Spleen (tissue), 11 donors: ENCODE measurements around the gene LDB1. TPM values are rescaled to one million over a fixed set of nuclear protein-coding genes. Genes with fewer than 3 reads are reported as not detected.
A peak's percentile ranks its signal among the peaks of the same experiment; 100 is the strongest.

Source experiments
- DNase-seq: peaks from one replicate; pipeline ENCODE4 v3.0.0-alpha.2; 2020
- H3K27ac ChIP-seq, 8 donors: fragments of 200-600 bp; sonication (generic) in 7 of 8; 1 replicate in 4 of 8; 2 replicates in 4 of 8; pipeline versions ENCODE4 v1.5.0 to v1.8.0; 2016 to 2021; ENCODE audit warnings: inconsistent platforms in 4 of 8, mild to moderate bottlenecking in 4 of 8, moderate library complexity in 1 of 8
- H3K27me3 ChIP-seq, 7 donors: fragments of 200-600 bp; sonication (generic) in 6 of 7; replicated peaks in 1 of 7; 1 replicate in 4 of 7; 2 replicates in 3 of 7; pipeline versions ENCODE4 v1.5.0 to v1.8.0; 2016 to 2021; ENCODE audit warnings: inconsistent platforms in 3 of 7, mild to moderate bottlenecking in 1 of 7
- H3K36me3 ChIP-seq, 6 donors: fragments of 200-600 bp; sonication (generic) in 5 of 6; 1 replicate in 4 of 6; 2 replicates in 2 of 6; pipeline versions ENCODE4 v1.5.0 to v1.8.0; 2016 to 2021; ENCODE audit warnings: inconsistent platforms in 2 of 6
- H3K4me1 ChIP-seq, 6 donors: fragments of 200-600 bp; sonication (generic) in 5 of 6; 1 replicate in 3 of 6; 2 replicates in 3 of 6; pipeline versions ENCODE4 v1.5.0 to v1.8.0; 2016 to 2021; ENCODE audit warnings: inconsistent platforms in 3 of 6
- H3K4me3 ChIP-seq, 8 donors: fragments of 200-600 bp; sonication (generic) in 7 of 8; 1 replicate in 4 of 8; 2 replicates in 4 of 8; pipeline versions ENCODE4 v1.5.0 to v1.8.0; 2016 to 2021; ENCODE audit warnings: inconsistent platforms in 4 of 8, mild to moderate bottlenecking in 4 of 8, moderate library complexity in 2 of 8
- H3K9me3 ChIP-seq, 8 donors: fragments of 200-600 bp; sonication (generic) in 7 of 8; 1 replicate in 4 of 8; 2 replicates in 4 of 8; pipeline versions ENCODE4 v1.5.0 to v1.8.0; 2016 to 2021; ENCODE audit warnings: inconsistent platforms in 4 of 8
- POLR2A ChIP-seq, 3 donors: fragments of 450-650 bp; IDR thresholded peaks; one replicate each; pipeline ENCODE4 v1.5.1; 2017; ENCODE audit warnings: antibody characterized with exemption in 3 of 3, mild to moderate bottlenecking in 1 of 3
- POLR2AphosphoS5 ChIP-seq, 3 donors: sonication (generic); formaldehyde crosslinking; IDR thresholded peaks; one replicate each; pipeline ENCODE4 v1.5.1; 2017; ENCODE audit warnings: antibody characterized with exemption in 3 of 3
- WGBS, 5 donors: extraction: QIAGEN DNeasy Blood & Tissue Kit in 3 of 5; methylation state at CpG; one replicate each; pipeline versions ENCODE4 v1.1.5 to v1.1.7; 2013 to 2018; 5-methylcytosine and 5-hydroxymethylcytosine counted together
- intact Hi-C: fragments of 100-400 bp; cut with DNase I; formaldehyde crosslinking; loops from one replicate; pipeline ENCODE4 v1.15.0; 2023; ENCODE audit warnings: low total_unique reads
- polyA plus RNA-seq, 3 donors: library from polyadenylated mRNA; stranded (reverse); fragments of 200-250 nt; gene quantifications; one replicate each; pipeline ENCODE4 v1.2.1, GENCODE V29; 2013
- total RNA-seq, 7 donors: library from RNA; depleted of rRNA in 3 of 7; stranded (reverse); fragments of >200 nt in 3 of 7; fragmentation: NEBNext Ultra II Directional in 4 of 7; extraction: Animal tissue kit (Norgen Biotek cat#: 25700) in 4 of 7; gene quantifications; one replicate each; pipeline versions ENCODE4 v1.1.0 to v1.2.1, GENCODE V29; 2016 to 2021
- TF ChIP-seq, protein P1 (sequence below), 11 experiments: fragments of 200-600 bp in 7 of 11; fragments of 450-650 bp in 4 of 11; sonication (generic) in 4 of 11; IDR thresholded peaks in 8 of 11; conservative IDR thresholded peaks in 3 of 11; 1 replicate in 7 of 11; 2 replicates in 4 of 11; pipeline versions ENCODE4 v1.4.0 to v1.8.0; 2016 to 2021; ENCODE audit warnings: antibody characterized with exemption in 11 of 11, inconsistent platforms in 4 of 11, mild to moderate bottlenecking in 1 of 11
- donor health status: healthy with polysubstance abuse.
- donor health status: DM: no; HTN: no; CAD: no; lungs with moderate emphysema.
- donor health status: DM: no; HTN: no; CAD: no.
- donor health status: Bipolar disorder and iron deficiency.
- donor health status: healthy.
- donor health status: DM: no; HTN: no; CAD: no.
- donor health status: DM: yes; HTN: yes; CAD: no.

Gene LDB1
- total and polyA plus RNA-seq, 10 donors: 22.5 to 89.9 (median 65.1) TPM

DNA sequence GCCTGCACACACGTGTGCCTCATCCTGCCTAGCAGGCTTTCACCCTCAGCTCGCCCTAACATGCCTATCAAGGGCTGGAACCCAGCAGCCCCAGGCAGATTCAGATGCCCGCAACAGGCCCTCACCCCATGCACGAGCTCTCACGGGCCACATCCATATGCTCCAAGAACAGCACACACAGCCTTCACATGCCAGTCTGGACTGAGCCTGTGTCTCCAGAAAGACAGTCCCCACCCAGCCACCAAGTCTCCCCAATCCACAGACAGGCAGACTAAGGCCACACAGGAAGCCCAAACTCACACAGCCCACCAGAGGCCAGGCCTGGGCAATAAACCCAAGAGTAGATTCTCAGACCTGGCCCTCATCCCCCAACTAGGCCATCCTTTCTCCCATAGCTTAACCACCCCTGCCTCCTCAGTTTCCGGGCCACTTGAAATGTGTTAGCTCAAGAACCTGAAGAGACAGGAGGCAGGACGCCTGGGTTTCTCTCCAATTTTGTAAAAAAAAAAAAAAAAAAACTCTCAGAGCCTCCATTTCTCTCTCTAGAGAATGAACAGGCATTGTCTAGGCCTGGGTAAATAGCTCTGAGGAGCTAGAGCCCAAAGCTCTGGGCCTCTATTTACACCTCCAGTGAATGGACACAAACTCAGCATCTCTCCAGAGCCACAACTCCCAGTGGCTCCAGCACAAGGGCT is 6.8 kb downstream of the LDB1 start:
- 47 to 62% (median 57%) methylated on average over 7 of the region's 7 CpGs for WGBS, 5 donors
- Histone ChIP-seq H3K36me3 (peaks cover 4 to 35% (median 33%) of the 10 kb centered on the region in 6 donors), H3K4me1 (peaks cover 48 to 71% (median 61%) of the 10 kb centered on the region in 6 donors), H3K27me3 (no peaks in the 10 kb centered on the region), H3K4me3 (peak overlapping the region in 7 of 8 donors; percentile 60 to 97 (median 77)), H3K9me3 (no peaks in the 10 kb centered on the region), H3K27ac (peak overlapping the region in 4 of 8 donors; percentile 96 to 99 (median 98))
- DNase-seq: no peak
- TF ChIP-seq POLR2A (IDR thresholded peaks at IDR 0.05) (no peak), POLR2AphosphoS5 (IDR thresholded peaks at IDR 0.05) (no peak)
- TF ChIP-seq, protein P1, sequence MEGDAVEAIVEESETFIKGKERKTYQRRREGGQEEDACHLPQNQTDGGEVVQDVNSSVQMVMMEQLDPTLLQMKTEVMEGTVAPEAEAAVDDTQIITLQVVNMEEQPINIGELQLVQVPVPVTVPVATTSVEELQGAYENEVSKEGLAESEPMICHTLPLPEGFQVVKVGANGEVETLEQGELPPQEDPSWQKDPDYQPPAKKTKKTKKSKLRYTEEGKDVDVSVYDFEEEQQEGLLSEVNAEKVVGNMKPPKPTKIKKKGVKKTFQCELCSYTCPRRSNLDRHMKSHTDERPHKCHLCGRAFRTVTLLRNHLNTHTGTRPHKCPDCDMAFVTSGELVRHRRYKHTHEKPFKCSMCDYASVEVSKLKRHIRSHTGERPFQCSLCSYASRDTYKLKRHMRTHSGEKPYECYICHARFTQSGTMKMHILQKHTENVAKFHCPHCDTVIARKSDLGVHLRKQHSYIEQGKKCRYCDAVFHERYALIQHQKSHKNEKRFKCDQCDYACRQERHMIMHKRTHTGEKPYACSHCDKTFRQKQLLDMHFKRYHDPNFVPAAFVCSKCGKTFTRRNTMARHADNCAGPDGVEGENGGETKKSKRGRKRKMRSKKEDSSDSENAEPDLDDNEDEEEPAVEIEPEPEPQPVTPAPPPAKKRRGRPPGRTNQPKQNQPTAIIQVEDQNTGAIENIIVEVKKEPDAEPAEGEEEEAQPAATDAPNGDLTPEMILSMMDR (IDR thresholded peaks at IDR 0.05 in 8 of 11, conservative IDR thresholded peaks at IDR 0.05 in 3 of 11): no peak
- intact Hi-C loops: loop anchor here (10.0 kb wide), 1 partner anchor 49 kb away; the partner anchor contains the start of gene HPS6

- H3K9me3 ChIP-seq: no peaks in the 10 kb centered on the region
- DNase-seq: no peak
- H3K4me1 ChIP-seq: peaks cover 37 to 60% (median 50%) of the 10 kb centered on the region in 6 donors
- TF ChIP-seq POLR2AphosphoS5 (IDR thresholded peaks at IDR 0.05) (no peak), POLR2A (IDR thresholded peaks at IDR 0.05) (no peak)
- intact Hi-C loops: loop anchor here (10.0 kb wide), 1 partner anchor 48 kb away; the partner anchor contains the start of gene HPS6
- H3K36me3 ChIP-seq: peaks cover 4 to 46% (median 44%) of the 10 kb centered on the region in 6 donors
- no peaks in the 10 kb centered on the region for H3K27me3 ChIP-seq
- WGBS, 5 donors: 60 to 79% (median 65%) methylated on average over 3 of the region's 3 CpGs
- H3K4me3 ChIP-seq: no peak overlapping the region
- peak overlapping the region in 2 of 8 donors; percentile 97 to 99 for H3K27ac ChIP-seq
These were observed 7.9 kb downstream of the LDB1 start for GRCh38 chr10:102112210-102112817.

DNA sequence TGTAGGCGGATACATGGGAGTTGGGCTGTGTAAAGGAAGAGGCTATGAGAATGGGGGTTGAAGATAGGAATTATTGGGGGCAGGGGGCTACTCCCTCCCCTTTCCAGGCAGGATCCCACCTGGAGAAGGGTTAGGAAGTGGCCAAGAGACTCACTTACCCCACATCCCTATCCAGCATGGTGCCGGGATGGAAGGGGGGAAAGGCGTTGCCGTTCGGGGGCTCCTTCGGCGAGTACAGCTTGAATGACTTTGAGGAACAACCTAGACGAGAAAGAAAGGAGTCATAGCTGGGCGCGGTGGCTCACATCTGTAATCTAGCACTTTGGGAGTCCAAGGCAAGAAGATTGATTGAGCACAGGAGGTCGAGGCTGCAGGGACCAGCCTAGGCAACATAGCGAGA is 8.9 kb downstream of the LDB1 start:
- intact Hi-C loops: loop anchor here (10.0 kb wide), 1 partner anchor 46 kb away; the partner anchor contains the start of gene HPS6
- Histone ChIP-seq H3K27ac (no peak overlapping the region), H3K4me1 (peaks cover 26 to 50% (median 39%) of the 10 kb centered on the region in 6 donors), H3K27me3 (no peaks in the 10 kb centered on the region), H3K4me3 (no peak overlapping the region), H3K9me3 (no peaks in the 10 kb centered on the region), H3K36me3 (peaks cover 4 to 56% (median 53%) of the 10 kb centered on the region in 6 donors)
- TF ChIP-seq POLR2AphosphoS5 (IDR thresholded peaks at IDR 0.05) (no peak), POLR2A (IDR thresholded peaks at IDR 0.05) (no peak)
- TF ChIP-seq, protein P1 (IDR thresholded peaks at IDR 0.05 in 8 of 11, conservative IDR thresholded peaks at IDR 0.05 in 3 of 11): no peak
- no peak for DNase-seq
- 87 to 97% (median 94%) methylated on average over 12 of the region's 12 CpGs for WGBS, 5 donors

- Histone ChIP-seq H3K4me1 (peaks cover 14 to 43% (median 27%) of the 10 kb centered on the region in 6 donors), H3K27me3 (no peaks in the 10 kb centered on the region), H3K4me3 (no peak overlapping the region), H3K36me3 (peaks cover 4 to 66% (median 53%) of the 10 kb centered on the region in 6 donors), H3K9me3 (no peaks in the 10 kb centered on the region), H3K27ac (no peak overlapping the region)
- 91 to 94% (median 94%) methylated on average over 24 of the region's 24 CpGs for WGBS, 5 donors
- DNase-seq: no peak
- intact Hi-C loops: loop anchor here (10.0 kb wide), 1 partner anchor 45 kb away; the partner anchor contains the start of gene HPS6
- TF ChIP-seq, protein P1 (IDR thresholded peaks at IDR 0.05 in 8 of 11, conservative IDR thresholded peaks at IDR 0.05 in 3 of 11): no peak
- TF ChIP-seq POLR2AphosphoS5 (IDR thresholded peaks at IDR 0.05): peak in 2 of 3 donors; percentile 10 to 13
These were observed 10.7 kb downstream of the LDB1 start for GRCh38 chr10:102109166-102110116.
